Measurements from ENCODE around the gene HOXA11. TPM values are rescaled to one million over a fixed set of nuclear protein-coding genes. Genes with fewer than 3 reads are reported as not detected.

Gene HOXA11
- 4.8 and 5.3 TPM in 2 replicates for total RNA-seq

DNA sequence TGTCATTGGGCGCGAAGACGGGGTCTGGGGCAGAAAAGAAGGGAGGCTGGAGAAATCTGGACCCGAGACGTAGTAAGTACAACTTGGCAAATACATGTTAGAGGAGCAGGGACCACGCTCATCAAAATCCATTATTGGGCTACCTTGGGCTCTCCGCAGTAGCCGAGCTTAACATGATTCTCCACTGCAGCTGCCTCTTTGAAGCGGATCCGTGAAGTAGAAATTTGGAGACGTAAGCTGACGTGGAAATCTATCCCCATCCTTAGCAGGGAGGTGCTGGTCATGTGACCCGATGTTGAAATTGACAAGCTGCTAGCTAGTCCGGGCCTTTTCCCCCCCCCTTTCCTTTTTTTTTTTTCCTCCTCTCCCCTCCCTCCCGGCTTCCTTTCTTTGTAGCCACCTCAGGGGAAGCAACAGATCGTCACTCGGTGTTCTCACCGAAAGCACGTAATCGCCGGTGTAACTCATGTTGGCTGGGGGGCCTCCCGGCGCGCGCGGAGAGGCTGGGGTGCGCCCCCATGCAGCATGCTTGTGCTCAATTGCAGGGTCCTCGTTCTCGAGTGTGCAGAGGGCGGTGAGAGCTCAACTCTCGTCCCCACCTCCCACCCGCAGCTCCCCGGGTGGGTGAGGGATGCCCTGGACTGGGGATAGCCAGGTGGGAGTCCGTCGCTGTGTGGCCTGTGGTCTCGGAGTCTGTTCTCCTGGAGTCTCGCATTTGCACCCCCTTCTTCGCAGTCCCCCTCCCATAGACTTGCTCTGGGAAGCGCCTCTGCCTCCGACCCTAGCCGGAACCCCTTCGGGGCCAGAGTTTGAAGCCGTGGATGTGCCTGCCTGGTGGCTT, at the start of gene HOXA11:
TSS of gene HOXA11 (minus strand) at position 220 of the 841 bp plus-strand sequence. CDS start at position 132, 88 bp downstream.

DNA sequence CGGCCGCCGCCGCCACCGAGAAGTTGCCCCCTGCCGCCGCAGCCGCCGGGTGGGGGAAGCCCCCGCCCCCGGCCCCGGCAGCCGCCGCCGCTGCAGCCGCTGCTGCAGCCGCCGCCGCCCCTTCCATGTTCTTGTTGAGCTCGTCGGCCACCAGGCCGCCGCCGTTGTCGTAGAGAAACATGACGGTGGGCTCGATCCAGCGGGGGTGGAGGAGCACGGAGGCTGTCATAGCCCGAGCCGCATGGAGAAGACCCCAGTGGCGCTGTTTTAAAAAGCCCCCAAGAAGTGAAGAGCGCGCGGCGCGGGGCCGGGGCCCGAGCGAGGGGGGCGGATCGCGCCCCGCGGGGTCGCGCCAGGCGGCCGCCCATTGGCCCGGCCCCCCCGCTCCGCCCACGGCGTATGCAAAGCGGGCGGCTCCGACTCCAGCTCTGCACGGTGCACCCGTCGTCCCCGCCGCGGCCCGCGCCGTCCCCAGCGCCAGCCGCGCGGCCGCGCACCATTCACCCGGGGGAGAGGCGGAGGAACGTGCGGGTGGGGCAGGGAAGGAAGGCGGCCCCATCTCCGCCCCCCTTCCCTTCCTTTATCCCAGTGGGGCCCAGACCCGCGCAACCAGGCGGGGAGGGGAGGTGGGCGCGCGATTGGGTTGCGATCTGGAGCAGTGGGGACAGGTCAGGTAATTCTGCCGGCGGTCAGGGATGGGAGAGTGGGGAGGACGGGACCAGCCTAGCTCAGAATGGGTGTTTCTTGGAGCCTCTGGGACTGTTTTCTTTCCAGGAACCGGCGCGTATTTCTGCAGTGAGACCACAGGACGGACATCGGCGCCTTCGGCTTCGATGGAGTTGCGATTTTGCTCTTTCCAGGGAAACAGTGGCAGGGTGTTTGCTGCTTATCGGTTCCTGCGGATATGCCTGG, 15.1 kb upstream of the HOXA11 start, which contains the start of gene HOXA13:
TSS of gene HOXA13 (minus strand) at position 243 of the 912 bp plus-strand sequence. CDS start at position 229, 14 bp downstream.

DNA sequence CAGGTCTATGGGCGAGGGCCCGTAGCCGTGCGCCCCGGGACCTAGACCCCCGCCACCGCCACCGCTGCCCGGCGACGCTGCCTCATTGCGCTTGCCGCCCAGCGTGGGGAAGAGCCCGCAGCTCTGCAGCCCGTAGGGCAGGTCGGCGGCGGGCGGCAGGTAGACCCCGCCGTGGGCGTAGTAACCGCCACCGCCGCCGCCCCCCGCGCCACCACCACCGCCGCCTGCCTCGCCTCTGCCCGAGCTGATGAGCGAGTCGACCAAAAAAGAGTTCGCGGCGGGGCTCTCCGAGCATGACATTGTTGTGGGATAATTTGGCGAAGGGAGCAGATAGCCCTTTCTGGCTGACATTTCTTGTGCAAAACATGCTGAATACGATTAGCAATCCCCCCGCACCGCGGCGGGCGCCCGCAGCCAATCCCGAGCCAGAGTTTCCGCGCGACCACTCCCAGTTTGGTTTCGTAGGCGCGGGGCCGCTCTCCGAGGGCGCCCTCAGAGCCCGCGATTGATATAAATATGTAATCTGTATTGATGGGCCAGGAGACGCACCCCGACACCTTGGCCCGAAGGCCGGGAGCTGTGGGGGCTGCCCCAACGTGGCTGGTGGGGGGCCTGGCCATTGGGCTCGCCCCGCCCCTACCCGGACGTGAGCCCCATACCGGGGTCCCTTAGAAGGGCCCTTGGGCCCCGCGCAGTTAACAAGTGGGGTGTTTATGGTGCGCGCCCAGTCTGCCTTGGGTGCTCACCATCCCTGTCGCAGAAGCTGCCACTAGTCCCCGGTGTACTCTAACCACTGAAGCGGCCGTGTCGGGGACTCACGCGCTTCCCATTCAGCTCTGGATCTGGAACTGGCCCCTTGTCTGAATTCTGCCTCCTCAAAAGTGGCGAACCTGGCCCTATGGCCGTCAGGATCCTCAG, 10.8 kb downstream of the HOXA11 start, which contains the start of gene HOXA10:
TSS of gene HOXA10 (minus strand) at position 365 of the 918 bp plus-strand sequence. CDS start at position 351, 14 bp downstream.

DNA sequence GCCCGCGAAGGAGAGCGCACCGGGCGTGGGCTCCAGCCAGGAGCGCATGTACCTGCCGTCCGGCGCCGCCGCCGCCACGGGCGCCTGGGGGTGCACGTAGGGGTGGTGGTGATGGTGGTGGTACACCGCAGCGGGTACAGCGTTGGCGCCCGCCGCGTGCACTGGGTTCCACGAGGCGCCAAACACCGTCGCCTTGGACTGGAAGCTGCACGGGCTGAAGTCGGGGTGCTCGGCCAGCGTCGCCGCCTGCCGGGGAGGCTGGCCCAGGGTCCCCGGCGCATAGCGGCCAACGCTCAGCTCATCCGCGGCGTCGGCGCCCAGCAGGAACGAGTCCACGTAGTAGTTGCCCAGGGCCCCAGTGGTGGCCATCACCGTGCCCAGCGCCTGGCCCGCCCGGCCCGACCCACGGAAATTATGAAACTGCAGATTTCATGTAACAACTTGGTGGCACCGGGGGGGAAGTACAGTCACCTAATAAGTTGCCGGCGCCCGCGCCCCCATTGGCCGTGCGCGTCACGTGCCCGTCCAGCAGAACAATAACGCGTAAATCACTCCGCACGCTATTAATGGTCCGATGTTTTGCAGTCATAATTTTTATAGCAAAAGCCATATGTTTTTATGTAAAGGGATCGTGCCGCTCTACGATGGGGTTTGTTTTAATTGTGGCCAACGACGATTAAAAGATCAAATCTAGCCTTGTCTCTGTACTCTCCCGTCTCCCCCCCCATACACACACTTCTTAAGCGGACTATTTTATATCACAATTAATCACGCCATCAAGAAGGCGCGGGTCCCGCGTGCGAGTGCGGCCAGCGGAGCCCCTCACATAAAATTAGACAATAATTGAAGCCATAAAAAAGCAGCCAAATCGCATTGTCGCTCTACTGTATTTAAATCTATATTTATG, 19.7 kb downstream of the HOXA11 start, which contains the start of gene HOXA9:
TSS of gene HOXA9 (minus strand) at position 449 of the 907 bp plus-strand sequence. CDS start at position 369, 80 bp downstream.

DNA sequence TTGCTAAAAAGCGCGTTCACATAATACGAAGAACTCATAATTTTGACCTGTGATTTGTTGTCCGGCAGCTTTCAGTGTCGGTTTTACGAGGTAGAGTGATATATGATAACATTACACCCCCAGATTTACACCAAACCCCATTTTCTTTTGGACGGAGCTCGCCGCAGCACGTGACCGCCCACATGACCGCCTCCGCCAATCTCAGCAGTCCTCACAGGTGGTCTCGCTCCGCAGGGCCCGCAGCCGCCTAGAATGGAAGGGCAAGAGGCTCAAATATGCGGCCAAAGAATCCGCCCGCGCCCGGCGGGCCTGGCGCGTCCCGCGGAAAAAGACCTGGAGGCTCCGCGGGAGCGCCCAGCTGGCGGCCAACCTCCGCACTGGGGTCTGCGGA, 28.5 kb downstream of the HOXA11 start, which contains the start of gene HOXA7:
TSS of gene HOXA7 (minus strand) at position 168 of the 391 bp plus-strand sequence. CDS start at position 38, 130 bp downstream.

DNA sequence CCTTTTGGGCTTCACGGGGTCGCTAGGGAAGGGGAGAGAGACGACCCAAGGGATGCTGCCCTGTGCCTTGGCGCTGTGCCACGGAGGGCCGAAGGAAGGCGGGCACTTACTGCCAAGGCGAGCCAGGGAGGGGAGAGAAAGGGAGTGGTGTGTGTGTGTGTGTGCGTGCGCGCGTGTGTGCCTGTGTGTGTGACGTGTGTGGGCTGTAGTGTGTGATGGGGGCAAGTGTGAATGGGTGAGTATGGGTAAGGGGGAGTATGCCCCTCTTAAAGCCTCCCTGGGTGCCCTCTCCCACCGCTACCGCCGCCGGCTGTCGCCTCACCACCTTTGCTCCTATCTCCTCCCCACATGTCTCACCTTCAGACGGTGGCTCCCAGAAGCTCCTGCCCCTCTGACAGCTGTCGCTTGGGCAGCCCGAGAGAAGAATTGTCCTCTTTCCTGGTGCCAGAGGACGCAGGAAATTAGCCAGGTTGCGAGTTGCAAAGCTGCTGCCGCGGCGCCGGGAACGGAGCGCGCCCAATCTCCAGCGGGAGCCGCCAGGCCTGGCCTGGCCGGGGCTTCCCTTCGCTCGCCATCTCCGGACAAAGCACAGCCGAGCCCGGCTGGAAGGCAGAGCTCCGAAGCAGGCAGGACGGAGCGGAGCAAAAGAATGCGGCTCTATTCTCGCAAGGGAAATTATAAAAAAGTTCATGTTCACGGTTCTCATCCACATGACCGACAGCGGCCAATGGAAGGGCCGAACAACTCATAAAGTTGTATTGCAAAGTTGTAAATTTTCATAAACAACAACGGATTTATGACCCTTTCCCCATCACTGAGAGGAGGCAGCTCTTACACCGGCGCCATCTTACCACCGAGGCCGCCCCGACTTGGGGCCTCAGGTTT, 32.9 kb downstream of the HOXA11 start, which contains the start of gene HOXA3:
TSS of gene HOXA3 (minus strand) at position 653 of the 885 bp plus-strand sequence. CDS start 41,943 bp downstream, outside the sequence.

DNA sequence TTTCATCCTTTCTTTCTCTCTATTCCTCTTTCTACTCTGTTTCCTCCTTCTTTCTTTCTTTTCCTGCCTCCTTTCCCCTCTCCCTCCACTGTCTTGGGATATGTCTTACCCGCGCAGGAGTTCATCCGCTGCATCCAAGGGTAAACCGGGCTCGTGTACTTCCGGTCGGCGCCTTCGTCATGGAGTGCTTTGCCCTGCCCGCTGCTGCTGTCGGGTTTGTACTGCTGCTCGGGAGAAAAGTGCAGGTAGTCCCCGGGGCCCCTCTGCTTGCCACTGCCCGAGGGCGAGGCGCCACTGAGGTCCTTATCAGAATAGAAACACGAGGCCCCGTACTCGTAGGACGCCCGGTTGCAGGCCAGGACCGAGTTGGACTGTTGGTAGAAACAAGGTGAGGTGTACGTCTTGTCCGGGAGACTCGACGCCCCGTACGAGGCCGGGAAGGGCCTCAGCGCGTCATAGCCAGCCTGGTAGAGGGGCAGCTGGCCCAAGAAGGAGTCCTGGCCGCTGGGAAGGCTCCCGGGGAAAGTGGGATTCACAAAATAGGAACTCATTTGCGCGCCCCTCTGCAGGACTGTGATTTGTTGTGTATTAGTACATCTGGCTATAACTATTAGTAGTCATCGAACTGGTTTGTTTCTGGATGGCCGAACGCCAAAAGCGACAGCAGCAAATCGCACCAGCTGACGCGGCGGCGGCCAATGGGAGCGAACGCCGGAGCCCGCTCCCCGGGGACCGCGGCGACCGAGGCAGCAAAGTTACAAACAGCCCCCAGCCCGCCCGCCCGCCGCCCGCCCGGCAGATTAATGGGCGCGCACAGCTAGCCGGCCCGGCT, 37.6 kb downstream of the HOXA11 start, which contains the start of gene HOXA6:
TSS of gene HOXA6 (minus strand) at position 576 of the 832 bp plus-strand sequence. CDS start at position 551, 25 bp downstream.

DNA sequence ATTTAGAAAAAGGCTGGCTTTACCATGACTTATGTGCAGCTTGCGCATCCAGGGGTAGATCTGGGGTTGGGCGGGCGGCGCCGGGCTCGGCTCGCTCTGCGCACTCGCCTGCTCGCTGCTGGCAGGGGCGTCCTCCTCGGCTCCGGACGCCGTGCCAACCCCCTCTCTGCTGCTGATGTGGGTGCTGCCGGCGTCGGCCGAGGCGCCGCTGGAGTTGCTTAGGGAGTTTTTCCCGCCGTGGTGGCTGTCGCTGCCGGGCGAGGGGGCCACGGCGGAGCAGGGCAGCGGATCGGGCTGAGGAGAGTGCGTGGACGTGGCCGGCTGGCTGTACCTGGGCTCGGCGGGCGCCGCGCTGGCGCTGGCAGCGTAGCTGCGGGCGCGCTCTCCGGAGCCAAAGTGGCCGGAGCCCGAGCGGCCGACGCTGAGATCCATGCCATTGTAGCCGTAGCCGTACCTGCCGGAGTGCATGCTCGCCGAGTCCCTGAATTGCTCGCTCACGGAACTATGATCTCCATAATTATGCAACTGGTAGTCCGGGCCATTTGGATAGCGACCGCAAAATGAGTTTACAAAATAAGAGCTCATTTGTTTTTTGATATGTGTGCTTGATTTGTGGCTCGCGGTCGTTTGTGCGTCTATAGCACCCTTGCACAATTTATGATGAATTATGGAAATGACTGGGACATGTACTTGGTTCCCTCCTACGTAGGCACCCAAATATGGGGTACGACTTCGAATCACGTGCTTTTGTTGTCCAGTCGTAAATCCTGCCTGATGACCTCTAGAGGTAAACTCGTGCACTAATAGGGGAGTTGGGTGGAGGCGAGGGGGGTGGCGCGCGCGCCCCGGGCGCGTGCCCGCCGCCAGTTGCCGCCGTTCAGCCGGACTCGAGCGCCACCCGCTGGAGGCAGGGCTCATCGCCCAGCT, 41.7 kb downstream of the HOXA11 start, which contains the start of gene HOXA5:
TSS of gene HOXA5 (minus strand) at position 659 of the 927 bp plus-strand sequence. CDS start at position 585, 74 bp downstream.

Small RNA genes lying within 50 kb of the gene (small RNA-seq; reads per million reads assigned to genes)
- gene AC004080.5 = not detected
- gene RF02140 = not detected
- not detected for gene RF02141

Other genes starting within 250 kb of the HOXA11 start
- 0.73 and 1.4 TPM in 2 replicates for gene HOXA1, start 89.2 kb downstream of the HOXA11 start, total RNA-seq
- gene HOXA2, start 82.5 kb downstream of the HOXA11 start, total RNA-seq = 0.39 and 0.73 TPM in 2 replicates
- 1.4 and 1.5 TPM in 2 replicates for gene HOXA4, start 54.5 kb downstream of the HOXA11 start, total RNA-seq
- 6.5 and 9.9 TPM in 2 replicates for gene HOXA5, start 41.6 kb downstream of the HOXA11 start, total RNA-seq
- gene HOXA6, start 37.5 kb downstream of the HOXA11 start, total RNA-seq = 7.8 and 8.8 TPM in 2 replicates
- gene HOXA3, start 32.6 kb downstream of the HOXA11 start, total RNA-seq = 3.7 and 6.1 TPM in 2 replicates
- 2.2 and 2.7 TPM in 2 replicates for gene HOXA7, start 28.6 kb downstream of the HOXA11 start, total RNA-seq
- gene HOXA9, start 19.7 kb downstream of the HOXA11 start, total RNA-seq = 8.8 and 15.2 TPM in 2 replicates
- 9.9 and 11.3 TPM in 2 replicates for gene HOXA10, start 10.9 kb downstream of the HOXA11 start, total RNA-seq
- 0.20 and 0.37 TPM in 2 replicates for gene HOXA13, start 14.9 kb upstream of the HOXA11 start, total RNA-seq
- not detected in 2 replicates for gene EVX1, start 57.6 kb upstream of the HOXA11 start, total RNA-seq

Measured in subcutaneous preadipocyte (primary cell).